Hepatocyte (in vitro differentiated cells): Measurements from ENCODE around the gene UBE3C.

ENCODE experiments used
- EZH2 ChIP-seq: fragments of 200-600 bp; sonication (generic); IDR thresholded peaks from 2 replicates; pipeline ENCODE4 v1.6.1; 2016; ENCODE audit warnings: antibody characterized with exemption, mild to moderate bottlenecking, borderline replicate concordance
- EZH2phosphoT487 ChIP-seq: fragments of 200-600 bp; sonication (generic); IDR thresholded peaks from one replicate; pipeline ENCODE4 v1.6.1; 2018; ENCODE audit warnings: antibody characterized with exemption, mild to moderate bottlenecking, low read depth, moderate library complexity; ENCODE audit not compliant: unreplicated experiment, severe bottlenecking
- TF ChIP-seq, protein P1 (sequence below): fragments of 200-600 bp; sonication (generic); IDR thresholded peaks from 2 replicates; pipeline ENCODE4 v1.5.1; 2016; ENCODE audit warnings: antibody characterized with exemption, mild to moderate bottlenecking; ENCODE audit not compliant: poor library complexity

DNA sequence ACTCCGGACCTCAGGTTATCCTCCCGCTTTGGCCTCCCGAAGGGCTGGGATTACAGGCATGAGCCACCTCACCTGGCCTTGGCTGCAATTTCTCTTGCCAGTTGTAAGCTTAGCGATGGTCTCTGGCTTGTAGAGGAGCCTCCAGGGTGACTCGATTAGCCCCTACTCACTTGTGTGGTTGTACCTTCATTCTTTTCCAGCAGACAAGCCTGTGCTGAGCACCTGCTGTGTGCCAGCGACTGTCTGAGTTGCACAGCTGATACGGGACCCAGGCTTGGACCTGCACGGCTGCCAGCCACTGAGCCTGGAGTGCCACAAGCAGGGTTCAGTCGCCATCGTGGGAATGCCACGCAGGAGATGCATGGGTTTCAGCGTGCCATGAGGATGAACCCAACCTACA lies 156.0 kb downstream of the UBE3C start:
- TF ChIP-seq EZH2 = no peak
- TF ChIP-seq, protein P1, sequence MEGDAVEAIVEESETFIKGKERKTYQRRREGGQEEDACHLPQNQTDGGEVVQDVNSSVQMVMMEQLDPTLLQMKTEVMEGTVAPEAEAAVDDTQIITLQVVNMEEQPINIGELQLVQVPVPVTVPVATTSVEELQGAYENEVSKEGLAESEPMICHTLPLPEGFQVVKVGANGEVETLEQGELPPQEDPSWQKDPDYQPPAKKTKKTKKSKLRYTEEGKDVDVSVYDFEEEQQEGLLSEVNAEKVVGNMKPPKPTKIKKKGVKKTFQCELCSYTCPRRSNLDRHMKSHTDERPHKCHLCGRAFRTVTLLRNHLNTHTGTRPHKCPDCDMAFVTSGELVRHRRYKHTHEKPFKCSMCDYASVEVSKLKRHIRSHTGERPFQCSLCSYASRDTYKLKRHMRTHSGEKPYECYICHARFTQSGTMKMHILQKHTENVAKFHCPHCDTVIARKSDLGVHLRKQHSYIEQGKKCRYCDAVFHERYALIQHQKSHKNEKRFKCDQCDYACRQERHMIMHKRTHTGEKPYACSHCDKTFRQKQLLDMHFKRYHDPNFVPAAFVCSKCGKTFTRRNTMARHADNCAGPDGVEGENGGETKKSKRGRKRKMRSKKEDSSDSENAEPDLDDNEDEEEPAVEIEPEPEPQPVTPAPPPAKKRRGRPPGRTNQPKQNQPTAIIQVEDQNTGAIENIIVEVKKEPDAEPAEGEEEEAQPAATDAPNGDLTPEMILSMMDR = no peak
- TF ChIP-seq EZH2phosphoT487 = no peak
